ENCODE measurements around the gene WRAP73.

WRAP73 gene

DNA sequence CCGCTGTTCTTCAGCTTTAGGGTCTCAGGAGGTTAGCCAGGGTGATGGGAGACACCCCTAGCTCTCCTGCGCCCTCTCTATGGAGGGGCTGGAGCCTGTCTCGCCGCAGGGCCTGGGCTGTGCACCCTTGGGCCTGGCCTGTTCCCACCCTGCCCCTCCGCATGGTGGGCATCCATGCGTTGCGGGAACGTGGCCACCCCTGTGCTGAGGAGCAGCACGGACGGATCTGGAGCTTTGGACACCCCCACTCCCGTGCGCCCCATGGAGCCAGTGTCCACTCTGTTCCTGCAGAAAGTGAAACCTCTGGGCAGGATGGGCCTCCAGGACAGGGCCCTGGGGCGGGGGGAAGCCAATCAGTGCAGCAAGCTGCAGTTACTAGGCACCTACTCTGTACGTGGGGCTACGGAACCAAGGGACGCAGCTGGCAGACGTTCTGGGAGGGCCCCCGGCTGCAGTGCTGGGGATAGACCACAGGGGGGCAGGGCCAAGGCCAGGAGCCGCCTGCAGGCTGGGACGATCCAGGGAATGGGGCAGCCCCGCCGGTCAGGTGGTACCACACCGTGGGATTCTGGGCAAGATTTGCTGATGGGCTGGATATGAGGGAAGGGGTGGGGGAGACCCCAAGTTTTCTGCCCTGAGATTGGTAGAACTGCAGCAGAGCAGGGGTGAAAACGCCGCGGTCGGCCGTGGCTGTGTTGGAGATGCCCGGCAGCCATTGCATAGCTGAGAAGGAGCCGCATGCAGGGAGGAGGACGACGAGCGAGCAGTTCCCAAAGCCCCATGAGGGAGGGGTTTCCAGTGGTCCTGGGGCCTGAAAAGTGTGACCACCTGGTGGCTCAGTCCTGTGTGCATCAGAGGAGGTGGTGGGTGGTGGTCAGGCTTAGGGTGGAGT, 45.7 kb upstream of the WRAP73 start:
- Histone ChIP-seq H3F3A (ENCODE audit: insufficient read depth, low read length) (no peaks in the 10 kb centered on the region), H3K9ac (ENCODE audit: low read length) (no peak overlapping the region), H3K4me2 (ENCODE audit: low read length) (no peak overlapping the region), H3K9me3 (ENCODE audit: low read length) (no peaks in the 10 kb centered on the region), H3K9me2 (ENCODE audit: low read depth, low read length) (no peaks in the 10 kb centered on the region), H3K4me3 (ENCODE audit: low read depth, low read length, poor library complexity, severe bottlenecking) (no peak overlapping the region), H2AFZ (ENCODE audit: low read length) (no peak overlapping the region), H3K79me2 (ENCODE audit: insufficient read depth, low read length) (no peaks in the 10 kb centered on the region), H3K27ac (ENCODE audit: low read depth, low read length, poor library complexity, severe bottlenecking) (no peak overlapping the region), H3K36me3 (ENCODE audit: insufficient read depth, low read length) (no peaks in the 10 kb centered on the region), H3K4me1 (ENCODE audit: insufficient read depth, low read length, severe bottlenecking) (no peaks in the 10 kb centered on the region), H3K27me3 (ENCODE audit: insufficient read depth, low read length) (no peaks in the 10 kb centered on the region; the same call in none of the 2 replicates), H4K20me1 (ENCODE audit: insufficient read depth, low read length) (no peaks in the 10 kb centered on the region)
- TF ChIP-seq EZH2 (IDR thresholded peaks at IDR 0.05; ENCODE audit: borderline replicate concordance, low read length) (no peak), CTCF (IDR thresholded peaks at IDR 0.05; ENCODE audit: low read length) (peak; percentile 63)

GRCh38 chr1:3693321-3693720, 43.4 kb upstream of the WRAP73 start:
- no peaks in the 10 kb centered on the region for H3F3A ChIP-seq (ENCODE audit: insufficient read depth, low read length)
- H3K9ac ChIP-seq (ENCODE audit: low read length): no peak overlapping the region
- no peaks in the 10 kb centered on the region for H3K36me3 ChIP-seq (ENCODE audit: insufficient read depth, low read length)
- no peak overlapping the region for H3K4me2 ChIP-seq (ENCODE audit: low read length)
- H4K20me1 ChIP-seq (ENCODE audit: insufficient read depth, low read length): no peaks in the 10 kb centered on the region
- peaks cover 2% of the 10 kb centered on the region for H3K27me3 ChIP-seq (ENCODE audit: insufficient read depth, low read length)
- no peaks in the 10 kb centered on the region for H3K79me2 ChIP-seq (ENCODE audit: insufficient read depth, low read length)
- no peak overlapping the region for H3K27ac ChIP-seq (ENCODE audit: low read depth, low read length, poor library complexity, severe bottlenecking)
- no peaks in the 10 kb centered on the region for H3K9me2 ChIP-seq (ENCODE audit: low read depth, low read length)
- TF ChIP-seq EZH2 (IDR thresholded peaks at IDR 0.05; ENCODE audit: borderline replicate concordance, low read length) (no peak), CTCF (IDR thresholded peaks at IDR 0.05; ENCODE audit: low read length) (no peak)
- no peak overlapping the region for H2AFZ ChIP-seq (ENCODE audit: low read length)
- H3K4me1 ChIP-seq (ENCODE audit: insufficient read depth, low read length, severe bottlenecking): no peaks in the 10 kb centered on the region
- no peaks in the 10 kb centered on the region for H3K9me3 ChIP-seq (ENCODE audit: low read length)
- H3K4me3 ChIP-seq (ENCODE audit: low read depth, low read length, poor library complexity, severe bottlenecking): no peak overlapping the region

DNA sequence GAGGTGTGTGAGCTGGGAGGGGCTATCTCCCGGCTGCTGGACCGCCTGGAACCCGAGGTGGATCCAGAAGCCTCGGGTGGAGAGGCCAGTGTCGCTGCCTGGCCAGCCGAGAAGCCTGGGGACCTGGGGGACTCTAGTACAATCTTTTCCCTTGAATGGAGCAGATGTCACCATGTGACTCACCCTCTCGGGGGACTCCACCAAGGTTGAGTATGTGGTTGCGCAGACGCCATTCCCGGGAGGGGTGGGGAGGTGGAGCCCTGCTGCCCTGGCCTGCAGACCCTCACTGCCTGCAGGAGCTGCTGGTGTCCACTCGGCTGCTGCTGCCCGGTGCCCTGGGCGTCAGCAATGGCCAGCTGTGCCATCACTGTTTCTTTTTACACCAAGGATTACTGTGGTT, 42.7 kb upstream of the WRAP73 start:
- H3K4me2 ChIP-seq (ENCODE audit: low read length): no peak overlapping the region
- no peak overlapping the region for H2AFZ ChIP-seq (ENCODE audit: low read length)
- no peak for TF ChIP-seq EZH2 (IDR thresholded peaks at IDR 0.05; ENCODE audit: borderline replicate concordance, low read length)
- TF ChIP-seq CTCF (IDR thresholded peaks at IDR 0.05; ENCODE audit: low read length): no peak
- H3K79me2 ChIP-seq (ENCODE audit: insufficient read depth, low read length): no peaks in the 10 kb centered on the region
- no peaks in the 10 kb centered on the region for H3K4me1 ChIP-seq (ENCODE audit: insufficient read depth, low read length, severe bottlenecking)
- H3K9ac ChIP-seq (ENCODE audit: low read length): no peak overlapping the region
- H3K27ac ChIP-seq (ENCODE audit: low read depth, low read length, poor library complexity, severe bottlenecking): no peak overlapping the region
- H3K36me3 ChIP-seq (ENCODE audit: insufficient read depth, low read length): no peaks in the 10 kb centered on the region
- peaks cover 5% of the 10 kb centered on the region for H3K27me3 ChIP-seq (ENCODE audit: insufficient read depth, low read length)
- no peak overlapping the region for H3K4me3 ChIP-seq (ENCODE audit: low read depth, low read length, poor library complexity, severe bottlenecking)
- no peaks in the 10 kb centered on the region for H3F3A ChIP-seq (ENCODE audit: insufficient read depth, low read length)
- H3K9me2 ChIP-seq (ENCODE audit: low read depth, low read length): no peaks in the 10 kb centered on the region
- H3K9me3 ChIP-seq (ENCODE audit: low read length): no peaks in the 10 kb centered on the region
- H4K20me1 ChIP-seq (ENCODE audit: insufficient read depth, low read length): no peaks in the 10 kb centered on the region

Measured in OCI-LY1 (cell line).